HepG2 (cell line): Measurements from ENCODE around the gene ZNF79. TPM values are rescaled to one million over a fixed set of nuclear protein-coding genes. Genes with fewer than 3 reads are reported as not detected.

Experiments used
- ARID2 ChIP-seq: sonication (generic); formaldehyde crosslinking; IDR thresholded peaks from 2 replicates; pipeline ENCODE4 v1.8.1; 2022; ENCODE audit warnings: mild to moderate bottlenecking, missing genetic modification reagents, borderline replicate concordance
- ELF3 ChIP-seq: IDR thresholded peaks from 2 replicates; pipeline ENCODE4 v1.6.1; 2016; ENCODE audit warnings: missing genetic modification reagents, missing compliant biosample characterization
- FLYWCH1 ChIP-seq: sonication (generic); formaldehyde crosslinking; IDR thresholded peaks from 2 replicates; pipeline ENCODE4 v1.8.1; 2023; ENCODE audit warnings: mild to moderate bottlenecking, missing genetic modification reagents
- KAT7 ChIP-seq: IDR thresholded peaks from 2 replicates; pipeline ENCODE4 v1.6.1; 2018; ENCODE audit warnings: borderline replicate concordance, missing compliant biosample characterization
- KDM1A ChIP-seq: IDR thresholded peaks from 2 replicates; pipeline ENCODE4 v1.6.1; 2016; ENCODE audit warnings: missing compliant biosample characterization
- NPAS2 ChIP-seq: sonication (generic); formaldehyde crosslinking; IDR thresholded peaks from 2 replicates; pipeline ENCODE4 v1.8.0; 2022; ENCODE audit warnings: mild to moderate bottlenecking, missing genetic modification reagents, borderline replicate concordance
- PAF1 ChIP-seq: IDR thresholded peaks from 2 replicates; pipeline ENCODE4 v1.6.1; 2016; ENCODE audit warnings: missing genetic modification reagents, missing compliant biosample characterization
- PAWR ChIP-seq: sonication (generic); formaldehyde crosslinking; IDR thresholded peaks from 2 replicates; pipeline ENCODE4 v1.4.0; 2020; ENCODE audit warnings: missing genetic modification reagents, mild to moderate bottlenecking, borderline replicate concordance
- RAD51 ChIP-seq: fragments of 450-650 bp; IDR thresholded peaks from 2 replicates; pipeline ENCODE4 v1.6.1; 2016; ENCODE audit warnings: borderline replicate concordance
- SALL1 ChIP-seq: sonication (generic); formaldehyde crosslinking; IDR thresholded peaks from 2 replicates; pipeline ENCODE4 v1.8.0; 2022; ENCODE audit warnings: mild to moderate bottlenecking, missing genetic modification reagents
- SOX6 ChIP-seq, 2 experiments: fragments of 450-650 bp in 1 of 2; sonication (generic) in 1 of 2; formaldehyde crosslinking in 1 of 2; IDR thresholded peaks; 2 replicates each; pipeline versions ENCODE4 v1.4.0 to v1.6.1; 2017 to 2020; ENCODE audit warnings: antibody characterized with exemption in 1 of 2, mild to moderate bottlenecking in 1 of 2, missing genetic modification reagents in 1 of 2
- TBX2 ChIP-seq: sonication (generic); formaldehyde crosslinking; IDR thresholded peaks from 2 replicates; pipeline ENCODE4 v1.5.0; 2020; ENCODE audit warnings: missing genetic modification reagents, mild to moderate bottlenecking, borderline replicate concordance
- TCF7L2 ChIP-seq: IDR thresholded peaks from 2 replicates; pipeline ENCODE4 v1.6.1; 2011; ENCODE audit warnings: mild to moderate bottlenecking, low read depth, low read length, moderate library complexity
- ZBTB1 ChIP-seq: sonication (generic); formaldehyde crosslinking; IDR thresholded peaks from 2 replicates; pipeline ENCODE4 v1.4.0; 2020; ENCODE audit warnings: missing genetic modification reagents, borderline replicate concordance
- ZFAT ChIP-seq: sonication (generic); formaldehyde crosslinking; conservative IDR thresholded peaks from 2 replicates; pipeline ENCODE4 v1.8.1; 2023; ENCODE audit warnings: missing genetic modification reagents, inconsistent platforms
- ZNF572 ChIP-seq: sonication (generic); formaldehyde crosslinking; IDR thresholded peaks from 2 replicates; pipeline ENCODE4 v1.5.1; 2020; ENCODE audit warnings: mild to moderate bottlenecking, missing genetic modification reagents
- ZNF605 ChIP-seq: sonication (generic); formaldehyde crosslinking; IDR thresholded peaks from 2 replicates; pipeline ENCODE4 v1.8.0; 2022; ENCODE audit warnings: mild to moderate bottlenecking, missing genetic modification reagents
- ZNF607 ChIP-seq: sonication (generic); formaldehyde crosslinking; IDR thresholded peaks from 2 replicates; pipeline ENCODE4 v1.5.1; 2020; ENCODE audit warnings: missing genetic modification reagents, mild to moderate bottlenecking, borderline replicate concordance
- ZNF737 ChIP-seq: sonication (generic); formaldehyde crosslinking; IDR thresholded peaks from 2 replicates; pipeline ENCODE4 v1.5.0; 2020; ENCODE audit warnings: missing genetic modification reagents, mild to moderate bottlenecking, borderline replicate concordance
- ZSCAN9 ChIP-seq: IDR thresholded peaks from 2 replicates; pipeline ENCODE4 v1.6.1; 2016; ENCODE audit warnings: borderline replicate concordance
- polyA plus RNA-seq, 8 experiments: library from polyadenylated mRNA; depleted of rRNA in 3 of 8; stranded (reverse) in 7 of 8; unstranded in 1 of 8; fragments of >200 nt; fragmentation: Illumina TruSeq in 4 of 8; extraction: Trizol in 4 of 8; gene quantifications; 2 replicates each; pipeline versions ENCODE4 v1.2.1 to v1.2.3, GENCODE V29; 2011 to 2016; ENCODE audit warnings: low read depth in 4 of 8, missing spikeins in 1 of 8, mixed read lengths in 1 of 8; ENCODE audit not compliant: insufficient read depth in 1 of 8
- total RNA-seq, 5 experiments: library from RNA; depleted of rRNA; stranded (reverse); fragments of >200 nt; fragmentation: Illumina TruSeq; extraction: Trizol; gene quantifications; 2 replicates each; pipeline ENCODE4 v1.2.3, GENCODE V29; 2016; ENCODE audit warnings: low read depth in 1 of 5
- TF ChIP-seq, protein P1 (sequence below): sonication (generic); formaldehyde crosslinking; IDR thresholded peaks from 2 replicates; pipeline ENCODE4 v1.5.0; 2020; ENCODE audit warnings: missing genetic modification reagents
- TF ChIP-seq, protein P2 (sequence below): sonication (generic); formaldehyde crosslinking; IDR thresholded peaks from 2 replicates; pipeline ENCODE4 v1.8.1; 2022; ENCODE audit warnings: mild to moderate bottlenecking, missing genetic modification reagents
- TF ChIP-seq, protein P3 (sequence below): sonication (generic); formaldehyde crosslinking; IDR thresholded peaks from 2 replicates; pipeline ENCODE4 v1.4.0; 2020; ENCODE audit warnings: missing genetic modification reagents
- TF ChIP-seq, protein P4 (sequence below): sonication (generic); formaldehyde crosslinking; IDR thresholded peaks from 2 replicates; pipeline ENCODE4 v1.8.1; 2023; ENCODE audit warnings: mild to moderate bottlenecking, inconsistent platforms, moderate library complexity, missing genetic modification reagents, borderline replicate concordance
- TF ChIP-seq, protein P5 (sequence below): sonication (generic); formaldehyde crosslinking; IDR thresholded peaks from 2 replicates; pipeline ENCODE4 v1.4.0; 2020; ENCODE audit warnings: mild to moderate bottlenecking, low read depth, missing genetic modification reagents

Gene ZNF79
- total and polyA plus RNA-seq, 2 of the 13 experiments (the other 11 are each of a cell fraction or from before 2014, with no cell fraction given) = 3.7 to 8.1 TPM

DNA sequence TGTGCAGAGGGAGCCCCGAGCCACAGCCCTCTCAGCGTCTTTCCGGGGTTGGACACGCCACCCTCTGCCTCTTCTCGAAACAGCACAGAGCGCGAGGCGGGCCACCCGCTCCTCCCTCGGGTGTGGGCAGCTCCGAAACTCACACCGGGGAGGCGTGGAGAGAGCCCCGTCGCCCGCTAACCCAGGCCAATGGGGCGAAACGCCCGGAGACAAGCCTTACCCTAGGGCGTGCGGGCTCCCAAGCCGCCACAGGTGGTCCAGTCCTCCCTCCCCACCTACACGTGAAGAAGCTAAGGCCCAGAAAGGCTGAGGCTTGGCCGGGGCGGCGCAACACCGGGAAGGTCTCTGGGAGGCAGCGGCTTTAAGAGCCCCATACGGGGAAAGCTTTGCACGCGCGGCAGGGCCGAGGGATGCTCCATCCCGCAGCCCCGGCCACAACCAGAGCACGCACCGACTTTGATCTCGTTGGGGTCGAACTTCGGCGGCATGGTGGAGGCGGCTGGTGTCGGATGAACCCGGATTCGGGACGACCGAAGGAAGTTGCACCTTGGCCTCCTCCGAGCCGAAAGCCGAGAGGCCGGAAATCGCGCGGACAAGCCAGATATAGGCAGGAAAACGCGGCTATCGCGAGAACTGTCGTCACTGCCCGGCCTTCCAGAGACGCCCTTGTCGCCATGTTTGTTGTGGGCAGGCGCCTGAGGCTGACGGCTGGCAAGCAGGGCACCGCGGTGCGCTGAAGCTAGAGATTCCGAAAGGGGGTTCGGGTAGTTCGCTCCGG is 26.8 kb downstream of the ZNF79 start, which contains the start of the genes LRSAM1 and RPL12 (continued):
- TF ChIP-seq, protein P1, sequence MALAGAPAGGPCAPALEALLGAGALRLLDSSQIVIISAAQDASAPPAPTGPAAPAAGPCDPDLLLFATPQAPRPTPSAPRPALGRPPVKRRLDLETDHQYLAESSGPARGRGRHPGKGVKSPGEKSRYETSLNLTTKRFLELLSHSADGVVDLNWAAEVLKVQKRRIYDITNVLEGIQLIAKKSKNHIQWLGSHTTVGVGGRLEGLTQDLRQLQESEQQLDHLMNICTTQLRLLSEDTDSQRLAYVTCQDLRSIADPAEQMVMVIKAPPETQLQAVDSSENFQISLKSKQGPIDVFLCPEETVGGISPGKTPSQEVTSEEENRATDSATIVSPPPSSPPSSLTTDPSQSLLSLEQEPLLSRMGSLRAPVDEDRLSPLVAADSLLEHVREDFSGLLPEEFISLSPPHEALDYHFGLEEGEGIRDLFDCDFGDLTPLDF (CRISPR knock-in tag) = peak; percentile 58; the same call in 1 of the 2 replicates
- TF ChIP-seq ZNF737 (CRISPR knock-in tag) (no peak), NPAS2 (CRISPR knock-in tag) (no peak), ARID2 (0 out of 2 replicates have a peak, but pooled peaks have one; percentile 88), PAWR (CRISPR knock-in tag) (peak; percentile 88; the same call in 1 of the 2 replicates), ZNF605 (peak; percentile 83), PAF1 (CRISPR knock-in tag) (no peak; the same call in 1 of the 2 replicates), ZBTB1 (CRISPR knock-in tag) (no peak), ZSCAN9 (CRISPR knock-in tag) (peak; percentile 70; the same call in 1 of the 2 replicates), ZNF607 (CRISPR knock-in tag) (peak; percentile 55; the same call in 1 of the 2 replicates), SALL1 (CRISPR knock-in tag) (peak; percentile 87), ELF3 (CRISPR knock-in tag) (peak; percentile 92), TBX2 (peak; percentile 83), KAT7 (CRISPR knock-in tag) (peak; percentile 86; the same call in 1 of the 2 replicates), KDM1A (CRISPR knock-in tag) (no peak), ZNF572 (no peak), SOX6 (IDR thresholded peaks at IDR 0.05) (no peak), SOX6 (CRISPR knock-in tag; IDR thresholded peaks at IDR 0.05) (peak; percentile 59), ZFAT (CRISPR knock-in tag) (no peak), FLYWCH1 (no peak), RAD51 (no peak), TCF7L2 (no peak)
- TF ChIP-seq, protein P2, sequence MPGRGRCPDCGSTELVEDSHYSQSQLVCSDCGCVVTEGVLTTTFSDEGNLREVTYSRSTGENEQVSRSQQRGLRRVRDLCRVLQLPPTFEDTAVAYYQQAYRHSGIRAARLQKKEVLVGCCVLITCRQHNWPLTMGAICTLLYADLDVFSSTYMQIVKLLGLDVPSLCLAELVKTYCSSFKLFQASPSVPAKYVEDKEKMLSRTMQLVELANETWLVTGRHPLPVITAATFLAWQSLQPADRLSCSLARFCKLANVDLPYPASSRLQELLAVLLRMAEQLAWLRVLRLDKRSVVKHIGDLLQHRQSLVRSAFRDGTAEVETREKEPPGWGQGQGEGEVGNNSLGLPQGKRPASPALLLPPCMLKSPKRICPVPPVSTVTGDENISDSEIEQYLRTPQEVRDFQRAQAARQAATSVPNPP (CRISPR knock-in tag) = no peak
- TF ChIP-seq, protein P3, sequence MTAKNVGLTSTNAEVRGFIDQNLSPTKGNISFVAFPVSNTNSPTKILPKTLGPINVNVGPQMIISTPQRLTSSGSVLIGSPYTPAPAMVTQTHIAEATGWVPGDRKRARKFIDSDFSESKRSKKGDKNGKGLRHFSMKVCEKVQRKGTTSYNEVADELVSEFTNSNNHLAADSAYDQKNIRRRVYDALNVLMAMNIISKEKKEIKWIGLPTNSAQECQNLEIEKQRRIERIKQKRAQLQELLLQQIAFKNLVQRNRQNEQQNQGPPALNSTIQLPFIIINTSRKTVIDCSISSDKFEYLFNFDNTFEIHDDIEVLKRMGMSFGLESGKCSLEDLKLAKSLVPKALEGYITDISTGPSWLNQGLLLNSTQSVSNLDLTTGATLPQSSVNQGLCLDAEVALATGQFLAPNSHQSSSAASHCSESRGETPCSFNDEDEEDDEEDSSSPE (CRISPR knock-in tag) = peak; percentile 73
- TF ChIP-seq, protein P4, sequence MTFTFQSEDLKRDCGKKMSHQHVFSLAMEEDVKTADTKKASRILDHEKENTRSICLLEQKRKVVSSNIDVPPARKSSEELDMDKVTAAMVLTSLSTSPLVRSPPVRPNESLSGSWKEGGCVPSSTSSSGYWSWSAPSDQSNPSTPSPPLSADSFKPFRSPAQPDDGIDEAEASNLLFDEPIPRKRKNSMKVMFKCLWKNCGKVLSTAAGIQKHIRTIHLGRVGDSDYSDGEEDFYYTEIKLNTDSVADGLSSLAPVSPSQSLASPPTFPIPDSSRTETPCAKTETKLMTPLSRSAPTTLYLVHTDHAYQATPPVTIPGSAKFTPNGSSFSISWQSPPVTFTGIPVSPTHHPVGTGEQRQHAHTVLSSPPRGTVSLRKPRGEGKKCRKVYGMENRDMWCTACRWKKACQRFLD (CRISPR knock-in tag) = peak; percentile 82
- TF ChIP-seq, protein P5, sequence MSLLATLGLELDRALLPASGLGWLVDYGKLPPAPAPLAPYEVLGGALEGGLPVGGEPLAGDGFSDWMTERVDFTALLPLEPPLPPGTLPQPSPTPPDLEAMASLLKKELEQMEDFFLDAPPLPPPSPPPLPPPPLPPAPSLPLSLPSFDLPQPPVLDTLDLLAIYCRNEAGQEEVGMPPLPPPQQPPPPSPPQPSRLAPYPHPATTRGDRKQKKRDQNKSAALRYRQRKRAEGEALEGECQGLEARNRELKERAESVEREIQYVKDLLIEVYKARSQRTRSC (CRISPR knock-in tag) = peak; percentile 78; the same call in 1 of the 2 replicates
